Lower leg skin (tissue), 4 donors: Measurements from ENCODE around the gene EFR3B. TPM values are rescaled to one million over a fixed set of nuclear protein-coding genes. Genes with fewer than 3 reads are reported as not detected.

Experiments used
- DNase-seq, 2 donors: peaks; one replicate each; pipeline ENCODE4 v3.0.0-alpha.2; 2019; ENCODE audit warnings: low spot score in 2 of 2
- H3K4me3 ChIP-seq: fragments of 200-600 bp; sonication (generic); 2 replicates; pipeline ENCODE4 v1.5.1; 2017; ENCODE audit warnings: mild to moderate bottlenecking, low read depth; ENCODE audit not compliant: poor library complexity, severe bottlenecking
- POLR2A ChIP-seq, 2 donors: fragments of 450-650 bp; IDR thresholded peaks; one replicate each; pipeline ENCODE4 v1.6.1; 2016 to 2017; ENCODE audit warnings: antibody characterized with exemption in 2 of 2, mild to moderate bottlenecking in 1 of 2, moderate library complexity in 1 of 2
- WGBS, 2 donors: methylation state at CpG; one replicate each; pipeline ENCODE4 v1.1.5; 2018; 5-methylcytosine and 5-hydroxymethylcytosine counted together
- intact Hi-C: fragments of 100-400 bp; cut with DNase I; formaldehyde crosslinking; loops from one replicate; pipeline ENCODE4 v1.15.0; 2023; ENCODE audit warnings: low total_unique reads
- total RNA-seq, 4 donors: library from RNA; depleted of rRNA; stranded (reverse); fragments of >200 nt; gene quantifications; one replicate each; pipeline ENCODE4 v1.1.0, GENCODE V29; 2016
- TF ChIP-seq, protein P1 (sequence below), 3 donors: fragments of 450-650 bp; IDR thresholded peaks; one replicate each; pipeline ENCODE4 v1.5.1; 2016; ENCODE audit warnings: antibody characterized with exemption in 3 of 3, mild to moderate bottlenecking in 3 of 3, moderate library complexity in 2 of 3

EFR3B gene
- total RNA-seq, 4 donors from 2014 or later: 0.42 to 1.8 (median 1.5) TPM; not detected in 1

DNA sequence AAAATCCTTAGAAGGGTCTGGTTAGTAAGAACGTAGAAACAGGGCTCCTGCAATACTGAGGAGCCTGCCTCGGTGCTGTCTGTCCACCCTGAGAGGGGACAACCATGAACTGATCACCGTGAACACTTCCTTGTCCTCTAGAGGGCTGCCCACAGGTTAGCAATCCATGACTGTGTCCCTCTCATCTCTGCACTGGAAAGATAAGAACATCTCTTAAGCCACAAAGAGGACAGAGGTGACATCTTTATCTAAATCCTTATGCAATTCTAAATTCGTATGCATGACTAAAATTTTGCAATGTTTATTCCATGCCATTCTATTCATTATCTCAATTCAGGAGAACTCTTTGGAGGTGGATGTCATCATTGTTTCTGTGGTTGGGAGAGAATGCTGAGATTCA, 12.8 kb downstream of the EFR3B start:
- TF ChIP-seq, protein P1, sequence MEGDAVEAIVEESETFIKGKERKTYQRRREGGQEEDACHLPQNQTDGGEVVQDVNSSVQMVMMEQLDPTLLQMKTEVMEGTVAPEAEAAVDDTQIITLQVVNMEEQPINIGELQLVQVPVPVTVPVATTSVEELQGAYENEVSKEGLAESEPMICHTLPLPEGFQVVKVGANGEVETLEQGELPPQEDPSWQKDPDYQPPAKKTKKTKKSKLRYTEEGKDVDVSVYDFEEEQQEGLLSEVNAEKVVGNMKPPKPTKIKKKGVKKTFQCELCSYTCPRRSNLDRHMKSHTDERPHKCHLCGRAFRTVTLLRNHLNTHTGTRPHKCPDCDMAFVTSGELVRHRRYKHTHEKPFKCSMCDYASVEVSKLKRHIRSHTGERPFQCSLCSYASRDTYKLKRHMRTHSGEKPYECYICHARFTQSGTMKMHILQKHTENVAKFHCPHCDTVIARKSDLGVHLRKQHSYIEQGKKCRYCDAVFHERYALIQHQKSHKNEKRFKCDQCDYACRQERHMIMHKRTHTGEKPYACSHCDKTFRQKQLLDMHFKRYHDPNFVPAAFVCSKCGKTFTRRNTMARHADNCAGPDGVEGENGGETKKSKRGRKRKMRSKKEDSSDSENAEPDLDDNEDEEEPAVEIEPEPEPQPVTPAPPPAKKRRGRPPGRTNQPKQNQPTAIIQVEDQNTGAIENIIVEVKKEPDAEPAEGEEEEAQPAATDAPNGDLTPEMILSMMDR (IDR thresholded peaks at IDR 0.05): no peak
- no peak for TF ChIP-seq POLR2A (IDR thresholded peaks at IDR 0.05)
- no peak for DNase-seq
- H3K4me3 ChIP-seq: no peak overlapping the region
- intact Hi-C loops: no loop called here
- 80 to 82% methylated on average over 4 of the region's 4 CpGs for WGBS, 2 donors

DNA sequence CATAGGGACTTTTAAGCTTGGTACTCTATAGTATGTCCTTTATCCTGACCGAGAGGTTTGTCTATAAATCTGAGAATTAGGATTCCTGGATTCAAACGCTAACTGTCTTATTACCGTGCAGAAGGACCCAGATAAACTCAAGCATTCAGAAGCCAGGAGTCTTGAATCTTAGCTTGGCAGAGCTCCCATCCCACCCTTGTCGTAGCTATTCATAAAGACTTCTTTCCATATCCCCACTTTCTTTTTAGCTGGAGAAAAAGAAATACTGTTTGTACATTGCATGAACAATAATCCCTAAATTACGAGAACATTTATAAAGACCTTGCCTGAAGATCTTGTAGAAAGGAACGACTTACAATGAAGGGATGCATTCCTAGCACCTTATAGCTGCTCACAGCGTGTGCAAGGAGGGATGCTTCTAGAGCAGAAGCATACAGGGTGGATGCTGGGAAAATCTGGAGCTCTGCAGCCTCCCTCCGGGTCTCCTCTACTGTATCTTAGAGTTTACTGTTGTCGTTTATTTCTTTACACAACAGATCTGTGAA, 13.6 kb downstream of the EFR3B start:
- TF ChIP-seq POLR2A (IDR thresholded peaks at IDR 0.05): no peak
- TF ChIP-seq, protein P1 (IDR thresholded peaks at IDR 0.05): no peak
- DNase-seq: no peak
- 86 to 89% methylated on average over 9 of the region's 9 CpGs for WGBS, 2 donors
- no peak overlapping the region for H3K4me3 ChIP-seq
- intact Hi-C loops: no loop called here

DNA sequence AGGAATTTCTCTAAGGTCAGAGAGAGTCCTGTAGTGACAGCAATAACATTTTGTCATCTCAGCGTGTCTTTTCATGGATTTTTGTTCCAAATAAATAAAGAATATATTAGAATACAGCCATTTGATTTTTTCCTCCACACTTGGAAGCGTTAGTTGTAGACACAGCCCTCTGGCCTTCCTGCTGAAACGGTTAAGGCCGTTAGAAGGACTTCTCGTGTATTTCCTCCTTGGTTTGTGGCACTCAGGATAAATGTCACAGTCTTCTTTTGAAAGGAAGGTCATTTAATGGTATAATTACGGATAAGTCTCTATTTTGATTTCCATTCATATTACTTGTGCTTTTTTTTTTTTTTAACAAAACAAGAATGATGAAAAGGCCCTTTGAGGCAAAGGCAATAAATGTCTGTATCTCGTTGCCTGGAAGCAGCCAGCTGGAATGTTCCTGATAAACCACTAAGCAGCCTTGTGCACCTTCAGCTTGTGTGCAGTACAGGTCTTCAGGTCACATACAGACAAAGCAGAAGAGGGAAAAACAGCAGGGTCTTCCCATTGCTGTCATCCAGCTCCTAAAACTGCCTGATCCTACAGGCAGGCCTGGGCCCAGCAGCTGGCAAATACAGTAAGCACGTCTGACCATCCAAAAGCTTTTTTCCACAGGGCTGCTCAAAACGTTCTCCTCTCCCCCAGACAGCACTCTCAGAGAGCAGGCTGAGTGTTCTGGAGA, 14.4 kb downstream of the EFR3B start:
- DNase-seq: no peak
- 77% methylated on average over 9 of the region's 9 CpGs for WGBS, 2 donors
- intact Hi-C loops: no loop called here
- H3K4me3 ChIP-seq: no peak overlapping the region
- no peak for TF ChIP-seq POLR2A (IDR thresholded peaks at IDR 0.05)
- TF ChIP-seq, protein P1 (IDR thresholded peaks at IDR 0.05): no peak

- 68 to 78% methylated on average over 11 of the region's 11 CpGs for WGBS, 2 donors
- TF ChIP-seq POLR2A (IDR thresholded peaks at IDR 0.05): no peak
- TF ChIP-seq, protein P1 (IDR thresholded peaks at IDR 0.05): no peak
- peak in 1 of 2 donors; percentile 23 for DNase-seq
- intact Hi-C loops: no loop called here
- H3K4me3 ChIP-seq: no peak overlapping the region
Measured at GRCh38 chr2:25062511-25062917, 20.6 kb downstream of the EFR3B start.

- intact Hi-C loops: no loop called here
- no peak overlapping the region for H3K4me3 ChIP-seq
- no peak for DNase-seq
- 24% methylated on average over 13 of the region's 13 CpGs for WGBS, 2 donors
- TF ChIP-seq, protein P1 (IDR thresholded peaks at IDR 0.05): no peak
- no peak for TF ChIP-seq POLR2A (IDR thresholded peaks at IDR 0.05)
Measured at GRCh38 chr2:25063876-25064660, 22.2 kb downstream of the EFR3B start.
